Measurements from ENCODE around the gene RALBP1. TPM values are rescaled to one million over a fixed set of nuclear protein-coding genes. Genes with fewer than 3 reads are reported as not detected.

The RALBP1 gene
- total RNA-seq, 1 experiment from 2014 or later = 57.1 TPM

- DNase-seq (ENCODE audit: low read depth, low spot score) = no peak
- in situ Hi-C loops (cut with HindIII; ENCODE audit: low pct_unique_long_range_greater_than_20kb, low sequenced_read_pairs) = no loop called here
Observed at GRCh38 chr18:9561759-9562158, 86.4 kb downstream of the RALBP1 start.

- DNase-seq (ENCODE audit: low read depth, low spot score) = no peak
- in situ Hi-C loops (cut with HindIII; ENCODE audit: low pct_unique_long_range_greater_than_20kb, low sequenced_read_pairs) = no loop called here
Observed at GRCh38 chr18:9562584-9562983, 87.3 kb downstream of the RALBP1 start.

- in situ Hi-C loops (cut with HindIII; ENCODE audit: low pct_unique_long_range_greater_than_20kb, low sequenced_read_pairs) = no loop called here
- DNase-seq (ENCODE audit: low read depth, low spot score) = no peak
Observed at GRCh38 chr18:9563331-9563730, 88.0 kb downstream of the RALBP1 start.

- no peak for DNase-seq (ENCODE audit: low read depth, low spot score)
- in situ Hi-C loops (cut with HindIII; ENCODE audit: low pct_unique_long_range_greater_than_20kb, low sequenced_read_pairs) = no loop called here
Observed at GRCh38 chr18:9565407-9565806, 90.1 kb downstream of the RALBP1 start.

GRCh38 chr18:9568186-9568585 is 92.9 kb downstream of the RALBP1 start:
- no peak for DNase-seq (ENCODE audit: low read depth, low spot score)
- in situ Hi-C loops (cut with HindIII; ENCODE audit: low pct_unique_long_range_greater_than_20kb, low sequenced_read_pairs) = no loop called here

- in situ Hi-C loops (cut with HindIII; ENCODE audit: low pct_unique_long_range_greater_than_20kb, low sequenced_read_pairs) = no loop called here
- no peak for DNase-seq (ENCODE audit: low read depth, low spot score)
Observed at GRCh38 chr18:9569178-9569577, 93.9 kb downstream of the RALBP1 start.

GRCh38 chr18:9570255-9570654 is 94.9 kb downstream of the RALBP1 start:
- in situ Hi-C loops (cut with HindIII; ENCODE audit: low pct_unique_long_range_greater_than_20kb, low sequenced_read_pairs) = no loop called here
- no peak for DNase-seq (ENCODE audit: low read depth, low spot score)

GRCh38 chr18:9571546-9571945 is 96.2 kb downstream of the RALBP1 start:
- no peak for DNase-seq (ENCODE audit: low read depth, low spot score)
- in situ Hi-C loops (cut with HindIII; ENCODE audit: low pct_unique_long_range_greater_than_20kb, low sequenced_read_pairs) = no loop called here

- in situ Hi-C loops (cut with HindIII; ENCODE audit: low pct_unique_long_range_greater_than_20kb, low sequenced_read_pairs) = no loop called here
- no peak for DNase-seq (ENCODE audit: low read depth, low spot score)
Observed at GRCh38 chr18:9574473-9575115, 99.3 kb downstream of the RALBP1 start.

- DNase-seq (ENCODE audit: low read depth, low spot score) = peak; percentile 92
- in situ Hi-C loops (cut with HindIII; ENCODE audit: low pct_unique_long_range_greater_than_20kb, low sequenced_read_pairs) = no loop called here
Observed at GRCh38 chr18:9575558-9575957, 100.2 kb downstream of the RALBP1 start.

- in situ Hi-C loops (cut with HindIII; ENCODE audit: low pct_unique_long_range_greater_than_20kb, low sequenced_read_pairs) = no loop called here
- no peak for DNase-seq (ENCODE audit: low read depth, low spot score)
Observed at GRCh38 chr18:9577361-9577760, 102.0 kb downstream of the RALBP1 start.

- in situ Hi-C loops (cut with HindIII; ENCODE audit: low pct_unique_long_range_greater_than_20kb, low sequenced_read_pairs) = no loop called here
- DNase-seq (ENCODE audit: low read depth, low spot score) = no peak
Observed at GRCh38 chr18:9578306-9578705, 103.0 kb downstream of the RALBP1 start.

- in situ Hi-C loops (cut with HindIII; ENCODE audit: low pct_unique_long_range_greater_than_20kb, low sequenced_read_pairs) = no loop called here
- no peak for DNase-seq (ENCODE audit: low read depth, low spot score)
Observed at GRCh38 chr18:9581667-9582066, 106.4 kb downstream of the RALBP1 start.

- in situ Hi-C loops (cut with HindIII; ENCODE audit: low pct_unique_long_range_greater_than_20kb, low sequenced_read_pairs) = no loop called here
- DNase-seq (ENCODE audit: low read depth, low spot score) = no peak
Observed at GRCh38 chr18:9586814-9587213, 111.5 kb downstream of the RALBP1 start.

Small RNA genes within 50 kb of the gene (small RNA-seq; reads per million reads assigned to genes)
- gene RNU2-27P = 0 to 0.05 reads per million in 2 experiments

Other genes with a start within 250 kb of the RALBP1 start
- 12.9 and 14.4 TPM in 2 replicates for gene TWSG1, start 140.7 kb upstream of the RALBP1 start, total RNA-seq (2014; rRNA removed; shearing (Covaris generic))
- 30.2 and 33.3 TPM in 2 replicates for gene PPP4R1, start 139.0 kb downstream of the RALBP1 start, total RNA-seq (2014; rRNA removed; shearing (Covaris generic))
- 11.2 and 12.9 TPM in 2 replicates for gene RAB31, start 232.8 kb downstream of the RALBP1 start, total RNA-seq (2014; rRNA removed; shearing (Covaris generic))